ENCODE measurements around the gene MICAL3. TPM values are rescaled to one million over a fixed set of nuclear protein-coding genes. Genes with fewer than 3 reads are reported as not detected.

The MICAL3 gene
- total and polyA plus RNA-seq, 2 of the 8 experiments (the other 6 are each of a cell fraction or from before 2014, with no cell fraction given) = 8.3 to 41.8 TPM

DNA sequence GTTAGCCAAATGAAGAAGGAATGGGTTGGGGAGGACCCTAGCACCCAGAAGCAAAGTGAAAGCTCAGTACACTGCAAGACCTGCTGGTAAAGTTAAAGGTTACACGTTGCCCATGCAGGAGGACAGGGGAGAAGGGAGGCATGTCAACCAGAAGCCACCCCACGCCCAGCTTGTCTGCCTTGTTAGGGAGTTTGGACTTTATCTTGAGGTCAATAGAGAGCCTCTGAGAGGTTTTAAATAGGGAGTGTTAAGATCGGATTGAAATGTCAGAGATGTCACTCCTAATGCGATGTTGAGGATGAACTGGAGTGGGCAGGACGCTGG, 34.7 kb upstream of the MICAL3 start (continued):
- TF ChIP-seq CHD7 (IDR thresholded peaks at IDR 0.05; ENCODE audit: insufficient replicate concordance, low read length) = no peak
- no peak for TF ChIP-seq CTBP2 (IDR thresholded peaks at IDR 0.05; ENCODE audit: borderline replicate concordance, insufficient read depth, insufficient read length, low read length)
